Activated CD4-positive, alpha-beta T cell treated with anti-CD3 and anti-CD28 coated beads, Interleukin-10, Interleukin-2, amounts not matched to agents 100 ng/mL and 50 ng/mL, durations not matched to agents 16 hours and 8 hours (primary cell): ENCODE measurements around the gene DCAF15.
"Not testable (repeated sequence)": the region's sequence is repeated elsewhere in the genome, so short reads cannot be mapped to it uniquely, and the experiment has no call there.

ENCODE experiments used
- DNase-seq: peaks from one replicate; pipeline ENCODE4 v3.0.0-alpha.2; 2020

Gene DCAF15, protein sequence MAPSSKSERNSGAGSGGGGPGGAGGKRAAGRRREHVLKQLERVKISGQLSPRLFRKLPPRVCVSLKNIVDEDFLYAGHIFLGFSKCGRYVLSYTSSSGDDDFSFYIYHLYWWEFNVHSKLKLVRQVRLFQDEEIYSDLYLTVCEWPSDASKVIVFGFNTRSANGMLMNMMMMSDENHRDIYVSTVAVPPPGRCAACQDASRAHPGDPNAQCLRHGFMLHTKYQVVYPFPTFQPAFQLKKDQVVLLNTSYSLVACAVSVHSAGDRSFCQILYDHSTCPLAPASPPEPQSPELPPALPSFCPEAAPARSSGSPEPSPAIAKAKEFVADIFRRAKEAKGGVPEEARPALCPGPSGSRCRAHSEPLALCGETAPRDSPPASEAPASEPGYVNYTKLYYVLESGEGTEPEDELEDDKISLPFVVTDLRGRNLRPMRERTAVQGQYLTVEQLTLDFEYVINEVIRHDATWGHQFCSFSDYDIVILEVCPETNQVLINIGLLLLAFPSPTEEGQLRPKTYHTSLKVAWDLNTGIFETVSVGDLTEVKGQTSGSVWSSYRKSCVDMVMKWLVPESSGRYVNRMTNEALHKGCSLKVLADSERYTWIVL

DNA sequence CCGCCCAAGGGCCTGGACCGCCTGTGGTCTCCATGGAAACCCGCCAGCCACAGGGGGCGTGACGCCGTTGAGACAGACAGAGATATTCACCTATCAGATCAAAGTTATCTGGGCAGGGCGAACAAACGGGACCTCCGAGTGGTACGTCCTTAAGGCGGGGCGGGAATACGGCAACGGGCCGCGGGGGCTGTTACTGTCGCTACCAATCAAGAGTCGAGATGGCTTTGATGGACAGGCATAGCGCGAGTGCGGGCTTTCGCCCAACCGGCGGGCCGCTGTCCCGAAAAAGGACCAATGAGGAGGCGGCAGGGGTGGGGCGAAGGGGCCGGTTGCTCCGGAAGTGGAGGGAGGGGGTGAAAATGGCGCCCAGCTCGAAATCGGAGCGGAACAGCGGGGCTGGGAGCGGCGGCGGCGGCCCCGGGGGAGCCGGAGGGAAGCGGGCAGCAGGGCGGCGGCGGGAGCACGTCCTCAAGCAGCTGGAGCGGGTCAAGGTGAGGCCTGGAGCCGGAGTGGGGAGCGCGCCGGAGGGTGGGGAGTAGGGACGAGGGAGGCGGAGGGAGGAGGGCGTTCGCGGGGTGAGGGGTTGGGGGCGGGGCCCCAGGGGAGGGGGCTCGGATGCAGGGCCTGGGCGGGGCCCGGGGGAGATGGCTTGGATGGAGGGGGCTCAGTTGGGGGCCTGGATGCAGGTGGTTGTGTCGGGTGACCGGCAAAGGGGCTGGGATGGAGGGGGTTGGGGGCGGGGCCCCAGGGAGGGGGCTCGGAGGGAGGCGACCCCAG, at the start of gene DCAF15:
Gene DCAF15 (plus strand): TSS at position 356 of the 777 bp plus-strand sequence. CDS start 4 bp downstream, at position 360.
- peak; percentile 100 for DNase-seq

DNA sequence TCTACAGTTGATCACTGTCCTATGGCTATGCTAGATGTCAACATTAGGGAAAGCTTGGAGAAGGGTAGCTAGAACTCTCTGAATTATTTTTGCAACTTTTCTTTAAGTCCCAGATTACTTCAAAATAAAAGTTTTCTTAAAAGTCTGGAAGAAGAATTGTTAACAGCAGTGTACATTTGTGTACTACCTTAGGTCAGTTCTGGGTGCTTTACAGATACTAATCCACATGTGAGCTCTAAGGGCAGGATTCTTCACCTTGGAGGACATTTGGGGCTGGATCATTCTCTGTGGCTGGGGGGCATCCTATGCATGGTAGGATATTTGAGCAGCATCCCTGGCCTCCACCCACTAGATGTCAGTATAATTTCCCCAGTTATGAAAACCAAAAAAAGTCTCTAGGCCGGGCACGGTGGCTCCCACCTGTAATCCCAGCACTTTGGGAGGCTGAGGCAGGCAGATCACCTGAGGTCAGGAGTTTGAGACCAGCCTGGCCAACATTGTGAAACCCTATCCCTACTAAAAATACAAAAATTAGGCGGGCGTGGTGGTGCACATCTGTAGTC, 49.2 kb upstream of the DCAF15 start:
- peak; percentile 56 for DNase-seq

DNA sequence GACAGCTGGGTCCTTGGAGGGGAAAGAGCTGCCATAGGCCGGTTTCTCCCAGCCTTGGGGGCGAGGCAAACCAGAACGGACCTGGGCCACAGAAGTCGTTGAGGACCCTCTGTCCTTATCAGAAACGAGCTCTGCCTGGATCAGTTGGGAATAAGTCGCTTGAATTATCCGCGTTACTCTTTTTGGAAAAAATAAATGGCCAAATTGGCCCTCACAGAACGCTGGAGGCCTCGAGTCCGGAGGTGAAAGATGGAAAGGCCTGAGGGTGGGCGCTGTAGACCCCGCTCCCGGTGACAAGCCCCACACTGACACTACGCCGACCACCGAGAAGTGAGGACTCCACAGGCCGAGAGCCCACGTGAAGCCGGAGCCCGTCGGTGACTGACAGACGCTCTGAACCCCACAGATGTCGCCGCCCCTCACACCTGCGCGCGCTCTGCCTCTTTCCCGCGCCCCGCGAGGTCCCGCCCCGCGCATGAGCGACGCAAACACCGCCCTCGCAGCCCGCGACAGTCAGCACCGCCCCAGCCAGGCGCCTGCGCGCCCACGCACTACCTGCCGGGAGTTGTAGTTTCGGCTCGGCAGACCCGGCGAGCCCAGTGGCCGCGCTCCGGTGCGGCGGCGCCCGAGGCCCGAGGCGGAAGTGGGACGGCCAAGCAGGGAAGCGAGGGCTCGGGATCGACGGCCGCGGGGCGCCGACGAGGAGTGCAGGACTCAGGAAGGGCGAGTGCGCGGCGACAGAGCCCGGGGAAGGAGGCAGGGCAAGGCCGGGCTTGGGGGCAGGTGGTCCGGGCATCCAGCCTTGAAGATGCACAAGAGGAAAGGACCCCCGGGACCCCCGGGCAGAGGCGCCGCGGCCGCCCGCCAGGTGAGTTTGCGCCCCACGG, 46.4 kb upstream of the DCAF15 start, which contains the start of the genes BRME1 and CC2D1A:
Gene BRME1 (minus strand): TSS at position 484 of the 887 bp plus-strand sequence. CDS start 1,225 bp downstream, outside the sequence.
Gene CC2D1A (plus strand): TSS at position 568 of the 887 bp plus-strand sequence. CDS start 241 bp downstream, at position 809.
- peak; percentile 97 for DNase-seq

GRCh38 chr19:13906521-13906904, 45.8 kb upstream of the DCAF15 start:
- peak; percentile 10 for DNase-seq

- no peak for DNase-seq
Measured at GRCh38 chr19:13906910-13907309, 45.4 kb upstream of the DCAF15 start.

DNA sequence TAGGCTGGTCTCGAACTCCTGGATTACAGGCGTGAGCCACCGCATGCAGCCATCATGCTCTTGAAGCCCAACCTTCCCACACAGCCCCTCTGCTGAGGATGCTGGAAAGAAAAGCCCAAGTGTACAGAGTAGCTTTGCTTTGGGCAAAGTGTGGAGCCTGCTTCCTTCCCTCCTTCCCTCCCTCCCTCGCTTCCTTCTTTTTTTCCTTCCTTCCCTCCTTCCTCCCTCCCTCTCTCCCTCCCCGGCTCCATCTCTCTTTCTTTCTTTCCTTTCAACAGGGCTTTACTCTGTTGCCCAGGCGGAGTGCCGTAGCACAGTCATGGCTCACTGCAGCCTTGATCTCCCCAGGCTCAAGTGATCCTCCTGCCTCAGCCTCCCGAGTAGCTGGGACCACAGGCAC, 43.6 kb upstream of the DCAF15 start:
- no peak for DNase-seq

- DNase-seq = no peak
Measured at GRCh38 chr19:13909430-13909829, 42.9 kb upstream of the DCAF15 start.

DNA sequence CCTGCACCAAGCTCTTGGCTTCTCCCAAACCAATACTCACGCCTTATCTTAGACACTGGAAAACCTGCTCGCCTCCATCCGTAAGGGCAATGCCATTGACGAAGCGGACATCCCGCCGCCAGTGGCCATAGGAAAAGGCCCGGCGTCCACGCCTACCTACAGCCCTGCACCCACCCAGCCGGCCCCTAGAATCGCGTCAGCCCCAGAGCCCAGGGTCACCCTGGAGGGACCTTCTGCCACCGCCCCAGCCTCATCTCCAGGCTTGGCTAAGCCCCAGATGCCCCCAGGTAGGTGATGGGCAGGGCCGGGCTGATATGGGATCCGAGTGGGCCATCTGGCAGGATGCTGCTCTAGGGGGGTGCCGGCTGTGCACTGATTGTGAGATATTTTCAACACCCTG, 39.0 kb upstream of the DCAF15 start:
- no peak for DNase-seq

GRCh38 chr19:13914777-13915176, 37.5 kb upstream of the DCAF15 start:
- no peak for DNase-seq

- DNase-seq = no peak
Measured at GRCh38 chr19:13917888-13918406, 34.4 kb upstream of the DCAF15 start.

DNA sequence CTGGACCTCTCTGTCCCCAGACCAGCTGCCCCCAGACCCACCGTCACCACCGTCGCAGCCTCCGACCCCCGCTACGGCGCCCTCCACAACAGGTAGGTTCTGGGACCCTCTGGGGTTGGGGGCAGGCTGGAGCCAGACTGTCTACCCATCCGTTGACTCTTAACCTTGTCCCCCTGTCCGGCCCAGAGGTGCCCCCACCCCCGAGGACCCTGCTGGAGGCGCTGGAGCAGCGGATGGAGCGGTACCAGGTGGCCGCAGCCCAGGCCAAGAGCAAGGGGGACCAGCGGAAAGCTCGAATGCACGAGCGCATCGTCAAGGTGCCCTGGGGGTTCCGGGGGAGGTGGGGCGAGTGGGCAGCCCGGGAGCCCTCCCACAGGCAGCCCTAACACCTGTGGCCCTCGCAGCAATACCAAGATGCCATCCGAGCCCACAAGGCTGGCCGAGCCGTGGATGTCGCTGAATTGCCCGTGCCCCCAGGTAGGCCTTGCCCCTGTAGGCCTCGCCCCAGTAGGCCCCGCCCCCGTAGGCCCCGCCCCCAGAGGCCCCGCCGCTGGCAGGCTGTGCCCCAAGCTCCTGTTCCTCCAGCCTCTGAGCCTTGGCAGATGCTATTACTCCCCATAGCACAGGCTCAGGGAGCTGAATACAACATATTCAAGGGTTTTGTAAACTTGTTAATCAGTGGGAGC, 33.4 kb upstream of the DCAF15 start:
- DNase-seq = no peak

DNA sequence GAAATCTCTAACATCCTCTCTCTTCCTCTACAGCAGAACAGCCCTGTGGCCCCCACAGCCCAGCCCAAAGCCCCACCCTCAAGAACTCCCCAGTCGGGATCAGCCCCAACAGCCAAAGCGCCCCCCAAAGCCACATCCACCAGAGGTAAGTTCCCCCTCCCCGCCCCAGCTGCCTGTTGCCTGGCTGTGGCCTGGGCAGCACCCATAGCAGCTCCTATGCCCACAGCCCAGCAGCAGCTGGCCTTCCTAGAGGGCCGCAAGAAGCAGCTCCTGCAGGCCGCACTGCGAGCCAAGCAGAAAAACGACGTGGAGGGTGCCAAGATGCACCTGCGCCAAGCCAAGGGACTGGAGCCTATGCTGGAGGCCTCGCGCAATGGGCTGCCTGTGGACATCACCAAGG, 31.8 kb upstream of the DCAF15 start:
- DNase-seq = no peak

GRCh38 chr19:13920940-13921747, 31.2 kb upstream of the DCAF15 start:
- DNase-seq = peak; percentile 72

DNA sequence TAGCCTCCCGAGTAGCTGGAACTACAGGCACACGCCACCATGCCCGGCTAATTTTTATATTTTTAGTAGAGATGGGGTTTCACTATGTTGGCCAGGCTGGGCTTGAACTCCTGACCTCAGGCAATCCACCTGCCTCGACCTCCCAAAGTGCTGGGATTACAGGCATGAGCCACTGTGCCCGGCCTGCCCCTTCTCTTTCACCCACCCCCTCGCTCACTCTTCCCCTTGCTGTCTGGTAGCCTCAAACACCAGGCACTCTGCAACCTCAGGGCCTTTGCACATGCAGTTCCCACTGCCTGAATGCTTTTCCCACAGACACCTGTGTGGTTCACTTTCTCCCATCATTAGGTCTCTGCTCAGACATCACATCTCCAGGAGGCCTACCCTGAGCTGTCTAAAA, 30.2 kb upstream of the DCAF15 start:
- DNase-seq = not testable (repeated sequence)

GRCh38 chr19:13923194-13923987, 28.9 kb upstream of the DCAF15 start:
- DNase-seq = no peak

DNA sequence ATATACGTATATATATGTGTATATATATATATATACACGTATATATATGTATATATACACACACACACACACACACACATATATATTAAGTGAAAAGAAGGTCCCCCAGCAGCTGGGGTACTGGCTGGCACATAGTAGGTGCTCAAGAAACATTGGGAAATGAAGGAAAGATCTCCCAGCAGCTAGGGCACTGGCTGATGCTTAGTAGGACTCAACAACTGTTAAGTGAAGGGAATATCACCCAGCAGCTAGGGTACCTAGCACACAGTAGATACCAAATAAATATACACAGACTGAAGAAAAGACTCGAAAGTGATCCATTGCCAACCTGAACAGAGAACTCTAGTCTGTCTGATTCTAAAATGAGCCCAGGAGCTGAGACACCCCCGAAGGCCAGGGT, 26.3 kb upstream of the DCAF15 start:
- DNase-seq = no peak

DNA sequence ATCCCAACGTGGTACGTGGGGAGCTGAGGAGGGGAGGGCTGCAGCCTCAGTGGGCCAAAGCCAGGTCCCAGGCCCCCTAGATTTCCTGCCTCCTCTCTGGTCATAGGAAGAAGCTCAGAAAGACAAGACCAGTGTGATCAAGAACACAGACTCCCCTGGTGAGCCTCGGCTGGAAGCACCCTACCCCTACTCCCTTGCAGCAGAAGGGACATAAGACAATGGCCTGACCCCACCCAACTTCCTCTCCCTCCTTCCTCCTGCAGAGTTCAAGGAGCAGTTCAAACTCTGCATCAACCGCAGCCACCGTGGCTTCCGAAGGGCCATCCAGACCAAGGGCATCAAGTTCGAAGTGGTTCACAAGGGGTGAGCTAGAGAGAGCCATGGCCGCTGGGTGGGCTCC, 25.6 kb upstream of the DCAF15 start:
- no peak for DNase-seq

GRCh38 chr19:13929340-13929739, 23.0 kb upstream of the DCAF15 start:
- DNase-seq = no peak

DNA sequence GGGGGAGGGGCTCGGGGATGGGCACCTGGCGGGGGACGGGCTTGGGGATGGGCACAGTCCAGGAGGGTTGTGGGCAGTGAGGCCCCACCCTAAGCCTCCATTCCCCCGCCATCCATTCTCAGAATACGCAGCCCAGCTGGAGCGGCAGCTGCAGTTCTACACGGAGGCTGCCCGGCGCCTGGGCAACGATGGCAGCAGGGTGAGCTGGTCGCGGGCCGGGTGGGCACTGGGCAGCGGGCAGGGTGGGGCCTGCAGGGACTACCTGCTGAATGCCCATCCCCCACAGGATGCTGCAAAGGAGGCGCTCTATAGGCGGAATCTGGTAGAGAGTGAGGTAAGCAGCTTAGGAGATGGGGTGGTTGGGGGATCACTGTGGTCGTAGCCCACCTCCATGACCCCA, 22.4 kb upstream of the DCAF15 start:
- DNase-seq = no peak
